ENCODE results near the gene TMEM138. TPM values are rescaled to one million over a fixed set of nuclear protein-coding genes. Genes with fewer than 3 reads are reported as not detected.

Gene TMEM138
- total RNA-seq, 1 donor from 2014 or later = 19.9 TPM

- H3K27ac ChIP-seq = no peak overlapping the region
- peaks cover 0 to 17% of the 10 kb centered on the region in 2 donors for H3K36me3 ChIP-seq
- no peak for DNase-seq (ENCODE audit: extremely low spot score in 2 of 2)
- peaks cover 33% of the 10 kb centered on the region for H3K4me1 ChIP-seq
- H3K27me3 ChIP-seq = no peaks in the 10 kb centered on the region
- no peaks in the 10 kb centered on the region for H3K9me3 ChIP-seq
- TF ChIP-seq POLR2AphosphoS5 (IDR thresholded peaks at IDR 0.05; ENCODE audit: insufficient read depth in 1 of 2, low read depth in 1 of 2) = no peak
- intact Hi-C loops (cut with DNase I) = no loop called here
- no peak overlapping the region for H3K4me3 ChIP-seq
Measured at GRCh38 chr11:61357894-61358239, 4.3 kb upstream of the TMEM138 start.

GRCh38 chr11:61358566-61358965, 3.6 kb upstream of the TMEM138 start:
- H3K4me1 ChIP-seq = peaks cover 40% of the 10 kb centered on the region
- TF ChIP-seq POLR2AphosphoS5 (IDR thresholded peaks at IDR 0.05; ENCODE audit: insufficient read depth in 1 of 2, low read depth in 1 of 2) (no peak), POLR2A (IDR thresholded peaks at IDR 0.05) (no peak), CTCF (IDR thresholded peaks at IDR 0.05) (no peak)

GRCh38 chr11:61359516-61359915, 2.7 kb upstream of the TMEM138 start:
- TF ChIP-seq POLR2A (IDR thresholded peaks at IDR 0.05) = no peak
- TF ChIP-seq CTCF (IDR thresholded peaks at IDR 0.05) = no peak
- no peak for TF ChIP-seq POLR2AphosphoS5 (IDR thresholded peaks at IDR 0.05; ENCODE audit: insufficient read depth in 1 of 2, low read depth in 1 of 2)
- Histone ChIP-seq H3K27me3 (no peaks in the 10 kb centered on the region), H3K27ac (no peak overlapping the region), H3K4me1 (peaks cover 42% of the 10 kb centered on the region), H3K4me3 (no peak overlapping the region), H3K36me3 (peaks cover 0 to 6% of the 10 kb centered on the region in 2 donors), H3K9me3 (no peaks in the 10 kb centered on the region)
- no peak for DNase-seq (ENCODE audit: extremely low spot score in 2 of 2)
- intact Hi-C loops (cut with DNase I) = no loop called here

More at GRCh38 chr11:61358566-61358965, 3.6 kb upstream of the TMEM138 start:
- no peaks in the 10 kb centered on the region for H3K27me3 ChIP-seq
- H3K4me3 ChIP-seq = no peak overlapping the region
- DNase-seq (ENCODE audit: extremely low spot score in 2 of 2) = no peak
- intact Hi-C loops (cut with DNase I) = no loop called here
- H3K9me3 ChIP-seq = no peaks in the 10 kb centered on the region
- H3K36me3 ChIP-seq = peaks cover 0 to 11% of the 10 kb centered on the region in 2 donors
- no peak overlapping the region for H3K27ac ChIP-seq

- TF ChIP-seq POLR2A (IDR thresholded peaks at IDR 0.05) (no peak), CTCF (IDR thresholded peaks at IDR 0.05) (no peak), POLR2AphosphoS5 (IDR thresholded peaks at IDR 0.05; ENCODE audit: insufficient read depth in 1 of 2, low read depth in 1 of 2) (no peak)
Measured at GRCh38 chr11:61361237-61361740, 885 bp upstream of the TMEM138 start.

GRCh38 chr11:61362542-61362875, 335 bp downstream of the TMEM138 start:
- H3K4me3 ChIP-seq = peak overlapping the region; percentile 56 to 72
- intact Hi-C loops (cut with DNase I) = no loop called here
- DNase-seq (ENCODE audit: extremely low spot score in 2 of 2) = no peak
- peak overlapping the region; percentile 83 for H3K27ac ChIP-seq
- H3K4me1 ChIP-seq = peaks cover 42% of the 10 kb centered on the region
- no peaks in the 10 kb centered on the region for H3K27me3 ChIP-seq
- peaks cover 0 to 32% of the 10 kb centered on the region in 2 donors for H3K36me3 ChIP-seq
- no peaks in the 10 kb centered on the region for H3K9me3 ChIP-seq
- TF ChIP-seq POLR2AphosphoS5 (IDR thresholded peaks at IDR 0.05; ENCODE audit: insufficient read depth in 1 of 2, low read depth in 1 of 2) = no peak
- no peak for TF ChIP-seq POLR2A (IDR thresholded peaks at IDR 0.05)
- no peak for TF ChIP-seq CTCF (IDR thresholded peaks at IDR 0.05)

More at GRCh38 chr11:61361237-61361740, 885 bp upstream of the TMEM138 start:
- Histone ChIP-seq H3K27ac (peak overlapping the region; percentile 83), H3K36me3 (peaks cover 0 to 21% of the 10 kb centered on the region in 2 donors), H3K27me3 (no peaks in the 10 kb centered on the region), H3K4me3 (peak overlapping the region; percentile 56 to 72), H3K9me3 (no peaks in the 10 kb centered on the region), H3K4me1 (peaks cover 42% of the 10 kb centered on the region)
- no peak for DNase-seq (ENCODE audit: extremely low spot score in 2 of 2)
- intact Hi-C loops (cut with DNase I) = no loop called here

All from vagina (tissue), 2 donors.